DLD1 (cell line): Measurements from ENCODE around the gene RAB20.
"Not testable (repeated sequence)": the region's sequence is repeated elsewhere in the genome, so short reads cannot be mapped to it uniquely, and the experiment has no call there.

ENCODE experiments used
- in situ Hi-C: cut with HindIII; loops from 2 replicates; pipeline ENCODE4 v1.10.0; 2017; ENCODE audit warnings: low sequenced_read_pairs

RAB20 gene

GRCh38 chr13:110495881-110496280 lies 65.6 kb downstream of the RAB20 start:
- in situ Hi-C loops: no loop called here

GRCh38 chr13:110495376-110495775 lies 66.1 kb downstream of the RAB20 start:
- in situ Hi-C loops: no loop called here

- in situ Hi-C loops: no loop called here
Observed at GRCh38 chr13:110493613-110494012, 67.9 kb downstream of the RAB20 start.

- in situ Hi-C loops: no loop called here
Observed at GRCh38 chr13:110492679-110493593, 68.6 kb downstream of the RAB20 start.

GRCh38 chr13:110491869-110492678 lies 69.4 kb downstream of the RAB20 start:
- in situ Hi-C loops: no loop called here

- in situ Hi-C loops: no loop called here
Observed at GRCh38 chr13:110490009-110490770, 71.3 kb downstream of the RAB20 start.

GRCh38 chr13:110486880-110487279 lies 74.6 kb downstream of the RAB20 start:
- in situ Hi-C loops: not testable (repeated sequence)

GRCh38 chr13:110486061-110486715 lies 75.3 kb downstream of the RAB20 start:
- in situ Hi-C loops: no loop called here

- in situ Hi-C loops: no loop called here
Observed at GRCh38 chr13:110485604-110486003, 75.9 kb downstream of the RAB20 start.

GRCh38 chr13:110484290-110485048 lies 77.1 kb downstream of the RAB20 start:
- in situ Hi-C loops: no loop called here

GRCh38 chr13:110483386-110483968 lies 78.0 kb downstream of the RAB20 start:
- in situ Hi-C loops: no loop called here

GRCh38 chr13:110480161-110480560 lies 81.4 kb downstream of the RAB20 start:
- in situ Hi-C loops: no loop called here

GRCh38 chr13:110479648-110480047 lies 81.9 kb downstream of the RAB20 start:
- in situ Hi-C loops: no loop called here

- in situ Hi-C loops: no loop called here
Observed at GRCh38 chr13:110479215-110479545, 82.3 kb downstream of the RAB20 start.

- in situ Hi-C loops: no loop called here
Observed at GRCh38 chr13:110478405-110479214, 82.9 kb downstream of the RAB20 start.

GRCh38 chr13:110477706-110478245 lies 83.7 kb downstream of the RAB20 start:
- in situ Hi-C loops: no loop called here

- in situ Hi-C loops: no loop called here
Observed at GRCh38 chr13:110476220-110476617, 85.3 kb downstream of the RAB20 start.

- in situ Hi-C loops: no loop called here
Observed at GRCh38 chr13:110475550-110476219, 85.8 kb downstream of the RAB20 start.
